ENCODE results near the gene BEST2.

Gene BEST2

DNA sequence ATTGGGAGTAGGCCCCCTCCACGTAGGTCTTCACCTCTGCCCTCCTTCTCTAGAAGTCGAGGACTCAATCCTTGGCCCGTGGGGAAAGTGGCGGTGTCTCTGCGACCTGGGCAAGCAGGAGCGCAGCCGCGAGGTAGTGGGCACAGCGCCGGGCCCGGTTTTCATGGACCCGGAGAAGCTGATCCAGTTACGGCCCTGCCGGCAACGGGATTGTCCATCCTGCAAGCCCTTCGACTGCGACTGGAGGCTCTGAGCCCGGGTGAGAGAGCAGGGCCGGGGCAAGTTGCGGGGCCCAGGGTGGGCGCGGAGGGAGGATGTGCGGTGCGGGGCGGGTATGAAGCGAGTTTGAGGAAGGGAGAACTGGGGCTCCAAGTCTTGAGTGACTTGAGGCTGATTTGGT lies 52.5 kb downstream of the BEST2 start:
- H3K27me3 ChIP-seq (ENCODE audit: insufficient read depth, low read length): no peaks in the 10 kb centered on the region
- TF ChIP-seq EZH2 (IDR thresholded peaks at IDR 0.05; ENCODE audit: borderline replicate concordance, low read length): no peak
- TF ChIP-seq, protein P1, sequence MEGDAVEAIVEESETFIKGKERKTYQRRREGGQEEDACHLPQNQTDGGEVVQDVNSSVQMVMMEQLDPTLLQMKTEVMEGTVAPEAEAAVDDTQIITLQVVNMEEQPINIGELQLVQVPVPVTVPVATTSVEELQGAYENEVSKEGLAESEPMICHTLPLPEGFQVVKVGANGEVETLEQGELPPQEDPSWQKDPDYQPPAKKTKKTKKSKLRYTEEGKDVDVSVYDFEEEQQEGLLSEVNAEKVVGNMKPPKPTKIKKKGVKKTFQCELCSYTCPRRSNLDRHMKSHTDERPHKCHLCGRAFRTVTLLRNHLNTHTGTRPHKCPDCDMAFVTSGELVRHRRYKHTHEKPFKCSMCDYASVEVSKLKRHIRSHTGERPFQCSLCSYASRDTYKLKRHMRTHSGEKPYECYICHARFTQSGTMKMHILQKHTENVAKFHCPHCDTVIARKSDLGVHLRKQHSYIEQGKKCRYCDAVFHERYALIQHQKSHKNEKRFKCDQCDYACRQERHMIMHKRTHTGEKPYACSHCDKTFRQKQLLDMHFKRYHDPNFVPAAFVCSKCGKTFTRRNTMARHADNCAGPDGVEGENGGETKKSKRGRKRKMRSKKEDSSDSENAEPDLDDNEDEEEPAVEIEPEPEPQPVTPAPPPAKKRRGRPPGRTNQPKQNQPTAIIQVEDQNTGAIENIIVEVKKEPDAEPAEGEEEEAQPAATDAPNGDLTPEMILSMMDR (IDR thresholded peaks at IDR 0.05; ENCODE audit: low read length): no peak
- no peaks in the 10 kb centered on the region for H3K9me3 ChIP-seq (ENCODE audit: low read length)
- H3K4me1 ChIP-seq (ENCODE audit: insufficient read depth, low read length, severe bottlenecking): peaks cover 34% of the 10 kb centered on the region
- H3K36me3 ChIP-seq (ENCODE audit: insufficient read depth, low read length): peaks cover 20% of the 10 kb centered on the region; the same call in 1 of the 2 replicates
- no peak overlapping the region for H3K27ac ChIP-seq (ENCODE audit: low read depth, low read length, poor library complexity, severe bottlenecking)
- H4K20me1 ChIP-seq (ENCODE audit: insufficient read depth, low read length): no peaks in the 10 kb centered on the region
- no peak overlapping the region for H3K9ac ChIP-seq (ENCODE audit: low read length)
- H3F3A ChIP-seq (ENCODE audit: insufficient read depth, low read length): no peaks in the 10 kb centered on the region
- H2AFZ ChIP-seq (ENCODE audit: low read length): no peak overlapping the region
- no peaks in the 10 kb centered on the region for H3K9me2 ChIP-seq (ENCODE audit: low read depth, low read length)
- H3K4me2 ChIP-seq (ENCODE audit: low read length): no peak overlapping the region
- no peak overlapping the region for H3K4me3 ChIP-seq (ENCODE audit: low read depth, low read length, poor library complexity, severe bottlenecking)
- no peaks in the 10 kb centered on the region for H3K79me2 ChIP-seq (ENCODE audit: insufficient read depth, low read length)

DNA sequence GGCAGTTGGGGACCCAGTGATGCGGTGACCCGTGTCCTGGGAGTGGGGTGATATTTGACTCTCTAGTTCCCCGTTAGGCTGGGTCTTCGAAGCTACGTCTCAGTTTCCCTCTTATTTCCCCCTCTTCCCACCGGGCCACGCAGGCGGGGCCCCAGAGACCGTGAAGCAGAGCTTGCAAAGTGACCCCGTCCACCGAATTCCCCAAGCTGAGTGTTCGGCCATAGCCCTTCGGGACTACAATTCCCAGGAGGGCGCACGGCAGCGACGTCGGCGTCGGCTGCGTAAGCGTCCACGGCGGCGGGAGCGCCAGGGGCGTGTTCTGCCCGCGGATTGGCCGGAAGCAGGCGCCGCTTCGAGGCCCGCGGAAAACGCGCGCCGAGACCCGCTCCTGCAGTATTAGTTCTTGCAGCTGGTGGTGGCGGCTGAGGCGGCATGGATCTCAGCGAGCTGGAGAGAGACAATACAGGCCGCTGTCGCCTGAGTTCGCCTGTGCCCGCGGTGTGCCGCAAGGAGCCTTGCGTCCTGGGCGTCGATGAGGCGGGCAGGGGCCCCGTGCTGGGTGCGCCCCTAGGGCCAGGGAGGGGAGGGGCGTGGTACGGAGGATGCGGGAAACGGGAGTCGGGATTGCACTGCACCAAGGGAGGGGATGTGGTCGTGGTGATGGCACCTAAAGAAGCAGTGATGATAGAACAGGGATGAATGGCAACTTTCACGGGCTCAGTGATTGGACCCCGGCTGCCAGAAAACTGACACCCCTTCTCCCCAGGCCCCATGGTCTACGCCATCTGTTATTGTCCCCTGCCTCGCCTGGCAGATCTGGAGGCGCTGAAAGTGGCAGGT lies 54.9 kb downstream of the BEST2 start, which contains the start of gene RNASEH2A:
Gene RNASEH2A (plus strand): TSS at position 343 of the 840 bp plus-strand sequence. CDS start 90 bp downstream, at position 433.
- H3K27ac ChIP-seq (ENCODE audit: low read depth, low read length, poor library complexity, severe bottlenecking): peak within 1 kb of the TSS; percentile 37
- no peaks in the 10 kb centered on the region for H3K9me2 ChIP-seq (ENCODE audit: low read depth, low read length)
- H2AFZ ChIP-seq (ENCODE audit: low read length): peak within 1 kb of the TSS; percentile 36; the same call in 1 of the 2 replicates

More for the DNA sequence above, 54.9 kb downstream of the BEST2 start, which contains the start of gene RNASEH2A:
- Histone ChIP-seq H3K79me2 (ENCODE audit: insufficient read depth, low read length) (no peaks in the 10 kb centered on the region), H3K9ac (ENCODE audit: low read length) (peak within 1 kb of the TSS; percentile 79), H3K4me2 (ENCODE audit: low read length) (peak within 1 kb of the TSS; percentile 74), H3K36me3 (ENCODE audit: insufficient read depth, low read length) (peaks cover 22% of the 10 kb centered on the region), H3K9me3 (ENCODE audit: low read length) (no peaks in the 10 kb centered on the region), H3F3A (ENCODE audit: insufficient read depth, low read length) (no peaks in the 10 kb centered on the region), H3K4me3 (ENCODE audit: low read depth, low read length, poor library complexity, severe bottlenecking) (peak within 1 kb of the TSS; percentile 69), H3K27me3 (ENCODE audit: insufficient read depth, low read length) (no peaks in the 10 kb centered on the region), H4K20me1 (ENCODE audit: insufficient read depth, low read length) (no peaks in the 10 kb centered on the region), H3K4me1 (ENCODE audit: insufficient read depth, low read length, severe bottlenecking) (peaks cover 21% of the 10 kb centered on the region)
- TF ChIP-seq, protein P1 (IDR thresholded peaks at IDR 0.05; ENCODE audit: low read length): no peak
- no peak for TF ChIP-seq EZH2 (IDR thresholded peaks at IDR 0.05; ENCODE audit: borderline replicate concordance, low read length)

All from OCI-LY1 (cell line).